Suppressor macrophage treated with lipopolysaccharide for 4 hours (primary cell): Measurements from ENCODE around the gene SLC66A2.

Experiments used
- DNase-seq: peaks from one replicate; pipeline ENCODE4 v3.0.0-alpha.2; 2020

SLC66A2 gene

DNA sequence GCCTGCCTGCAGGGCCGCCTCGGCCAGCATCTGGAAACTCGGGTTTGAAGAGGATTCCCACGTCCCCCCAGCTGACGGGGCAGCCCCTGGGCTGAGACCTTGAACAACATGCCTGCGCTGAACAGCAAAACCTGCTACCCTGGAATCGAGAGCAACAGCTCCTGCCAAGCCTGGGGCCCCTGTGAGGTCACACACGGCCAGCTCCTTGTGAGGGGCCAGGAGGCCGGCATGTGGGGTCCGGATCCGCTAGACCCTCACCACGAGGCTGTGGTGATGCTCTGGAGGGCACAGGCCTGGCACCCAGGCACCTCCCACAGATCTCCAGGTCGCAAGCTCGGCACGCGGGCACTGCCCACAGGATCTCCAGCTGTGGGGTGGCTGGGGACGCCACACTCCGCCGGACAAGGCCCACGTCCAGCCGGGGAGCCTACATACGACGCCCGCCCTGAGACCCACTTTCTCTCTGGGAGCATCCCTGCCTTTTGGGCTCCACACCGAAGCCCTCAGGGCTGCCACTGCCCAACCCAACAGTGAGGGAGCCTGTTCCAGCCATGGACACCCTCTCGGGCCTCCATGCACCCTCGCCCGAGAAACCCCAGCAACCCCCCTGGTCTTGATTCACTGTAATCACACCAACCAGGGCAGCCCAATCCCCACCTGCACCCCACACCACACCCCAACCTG, 34.1 kb downstream of the SLC66A2 start:
- DNase-seq: no peak

DNA sequence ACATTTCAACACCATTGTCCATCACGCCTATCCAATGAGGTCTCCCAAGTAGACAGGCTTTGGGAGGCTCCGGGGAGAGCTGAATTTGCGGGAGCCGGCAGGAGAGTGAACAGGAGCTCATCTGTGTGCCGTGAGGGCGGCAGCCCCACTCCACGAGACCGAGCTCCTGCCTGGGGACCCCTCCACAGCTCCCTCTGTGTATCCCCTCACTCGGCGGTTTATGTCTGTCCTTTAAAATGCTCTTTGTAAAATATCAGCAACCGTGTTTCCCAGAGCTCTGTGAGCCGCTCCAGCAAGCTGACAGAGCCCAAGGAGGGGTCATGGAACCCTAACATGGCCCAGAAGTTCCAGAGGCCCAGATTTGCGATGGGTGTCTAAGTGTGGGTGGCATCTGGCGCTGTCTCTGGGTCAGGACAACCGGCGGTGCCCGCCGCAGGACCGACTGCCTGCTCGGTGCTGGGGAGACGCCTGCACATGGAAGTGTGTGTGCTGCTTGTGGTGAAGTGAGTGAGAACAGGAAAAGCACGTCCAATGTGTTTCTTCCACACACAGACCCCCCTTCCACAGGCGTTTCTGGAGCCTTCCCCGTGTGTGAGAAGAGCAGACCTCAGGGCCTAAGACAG, 34.8 kb downstream of the SLC66A2 start:
- no peak for DNase-seq

DNA sequence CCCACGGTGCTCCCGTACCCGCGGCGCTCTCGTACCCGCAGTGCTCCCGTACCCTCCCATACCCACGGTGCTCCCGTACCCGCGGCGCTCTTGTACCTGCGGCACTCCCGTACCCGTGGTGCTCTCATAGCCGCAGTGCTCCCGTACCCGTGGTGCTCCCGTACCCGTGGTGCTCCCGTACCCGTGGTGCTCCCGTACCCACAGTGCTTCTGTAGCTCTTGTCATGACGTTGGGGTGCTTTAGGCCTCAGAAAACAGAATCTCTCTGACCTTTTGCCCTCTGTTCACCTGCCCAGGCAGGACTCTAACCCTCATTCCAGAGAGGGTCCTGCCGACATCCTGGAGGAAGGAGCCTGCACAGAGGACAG, 35.3 kb downstream of the SLC66A2 start:
- DNase-seq: no peak

DNA sequence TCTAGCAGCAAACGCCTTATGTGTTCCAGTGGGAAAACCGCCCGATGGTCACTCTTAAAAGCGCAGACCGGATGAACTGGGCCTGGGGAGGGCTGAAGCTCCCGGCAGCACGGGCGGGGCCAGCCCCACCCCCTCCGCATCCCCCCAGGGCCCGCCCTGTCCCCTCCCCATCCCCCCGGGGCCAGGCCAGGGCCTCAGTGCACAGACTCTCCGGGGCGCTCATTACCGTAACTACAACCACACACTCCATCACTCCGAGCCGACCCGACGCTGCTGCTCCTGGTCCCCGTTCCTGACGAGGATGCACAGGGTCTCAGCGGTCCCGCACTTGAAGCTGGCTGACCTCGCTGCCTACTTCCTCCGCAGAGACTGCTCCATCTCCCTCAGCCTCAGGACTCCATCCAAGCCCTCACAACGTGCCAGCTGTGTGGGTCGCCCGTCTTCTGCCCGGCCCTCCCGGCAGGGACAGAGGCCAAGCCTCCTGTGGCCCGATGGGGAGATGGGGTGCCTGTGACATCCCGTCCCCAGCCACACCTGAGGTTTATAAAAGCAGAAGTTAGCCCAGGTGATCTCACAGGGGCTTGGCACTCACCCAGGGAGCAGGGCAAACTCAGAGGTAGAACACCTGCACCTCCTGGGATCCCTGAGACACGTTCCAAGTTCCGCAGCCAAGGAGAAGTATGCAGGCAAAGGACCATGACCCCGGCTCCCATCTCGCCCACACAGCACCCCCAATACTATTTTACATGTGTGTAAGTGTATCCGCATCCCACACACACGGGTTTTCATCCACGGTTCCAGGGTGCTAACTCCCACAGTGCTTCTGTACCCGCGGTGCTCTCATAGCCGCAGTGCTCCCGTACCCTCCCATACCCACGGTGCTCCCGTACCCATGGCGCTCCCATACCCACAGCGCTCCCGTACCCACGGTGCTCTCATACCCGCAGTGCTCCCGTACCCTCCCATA, 36.0 kb downstream of the SLC66A2 start:
- no peak for DNase-seq

DNA sequence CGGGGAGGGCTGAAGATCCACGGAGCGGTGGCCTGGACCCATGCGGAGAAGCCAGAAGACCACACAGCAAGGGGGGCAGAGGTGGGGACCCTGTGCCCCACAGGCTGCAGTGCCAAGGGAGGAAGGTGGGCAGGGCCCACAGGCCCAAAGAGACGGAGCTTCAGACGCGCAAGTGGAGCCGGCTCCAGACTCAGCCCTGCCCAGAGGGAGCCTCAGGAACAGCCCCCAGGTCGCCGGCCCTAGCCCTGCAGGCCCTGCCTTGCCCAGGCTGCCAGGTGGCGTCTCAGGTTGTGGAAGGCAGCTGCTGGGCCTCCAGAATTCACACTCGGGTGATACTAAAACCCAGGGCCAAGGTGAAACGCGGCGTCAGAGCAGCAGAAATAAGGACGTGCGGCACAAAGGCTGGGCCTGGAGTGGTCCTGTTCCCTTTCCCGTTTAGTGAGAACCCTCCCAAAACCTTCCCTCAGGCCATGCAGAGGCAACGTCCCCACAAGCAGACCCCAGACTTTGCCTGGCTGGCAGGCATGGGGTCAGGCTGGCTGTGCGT, 36.8 kb downstream of the SLC66A2 start:
- DNase-seq: no peak

DNA sequence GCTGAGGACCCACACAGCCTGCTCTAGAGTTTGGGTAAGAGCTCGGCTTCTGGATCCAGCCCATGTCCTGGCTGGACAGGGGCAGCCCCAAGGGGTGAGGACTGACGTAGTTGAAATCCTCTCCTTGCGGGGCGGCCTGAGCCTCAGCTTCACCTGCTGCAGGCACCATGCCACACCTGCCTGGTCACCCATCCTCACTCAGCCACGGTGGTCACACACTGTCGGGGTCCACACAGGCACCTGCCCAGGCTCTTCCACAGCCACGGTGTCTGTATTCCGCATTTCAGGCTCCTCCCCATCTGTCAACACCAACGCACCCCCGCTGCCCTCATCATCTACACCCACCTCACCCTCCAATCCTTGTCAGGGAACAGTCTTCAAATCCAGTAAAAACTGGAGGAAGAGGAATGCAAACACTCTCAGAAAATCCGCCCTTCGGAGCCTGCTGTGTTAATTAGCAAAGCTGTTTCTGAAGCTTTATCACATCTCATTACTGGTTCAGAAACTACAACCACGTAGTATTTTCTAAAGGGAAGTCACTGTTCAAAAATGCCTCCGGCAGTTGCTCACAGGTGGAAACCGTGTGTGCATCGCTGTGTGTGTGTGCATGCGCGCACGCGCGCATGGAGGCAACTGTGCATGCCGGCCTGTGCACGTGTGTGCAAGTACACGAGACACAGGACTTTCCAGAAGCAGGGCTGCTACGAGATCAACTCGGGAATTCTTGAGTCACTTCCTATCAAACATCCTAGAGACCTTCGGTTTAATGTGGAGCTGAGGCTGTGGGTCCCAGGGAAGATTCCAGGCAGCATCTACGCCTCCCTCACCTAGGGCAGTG, 38.2 kb downstream of the SLC66A2 start:
- DNase-seq: no peak

DNA sequence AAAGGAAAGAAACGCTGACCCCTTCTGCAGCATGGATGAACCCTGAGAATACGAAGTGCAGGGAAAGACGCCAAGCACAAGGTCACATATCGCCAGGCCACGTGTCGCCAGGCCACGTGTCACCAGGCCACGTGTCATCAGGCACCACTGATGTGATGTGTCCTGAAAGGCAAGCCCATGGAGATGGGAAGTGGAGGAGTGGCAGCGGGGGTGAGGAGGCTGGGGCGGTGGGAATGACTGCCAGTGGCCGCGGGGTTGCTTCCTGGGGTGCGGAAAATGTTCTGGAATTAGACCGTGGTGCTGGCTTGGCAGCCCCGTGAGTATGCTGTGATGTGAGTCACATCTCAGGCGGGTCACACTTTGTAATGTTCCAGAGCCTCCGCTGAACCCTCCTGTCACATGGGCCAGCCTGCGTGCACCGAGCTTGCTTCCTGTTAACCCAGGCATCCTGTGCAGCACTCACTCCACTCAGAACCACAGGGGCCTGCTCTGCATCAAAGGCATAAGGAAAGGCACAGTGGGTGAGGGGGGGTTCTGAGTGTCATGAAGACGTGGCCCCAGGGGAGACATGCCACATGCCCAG, 39.0 kb downstream of the SLC66A2 start:
- DNase-seq: no peak

DNA sequence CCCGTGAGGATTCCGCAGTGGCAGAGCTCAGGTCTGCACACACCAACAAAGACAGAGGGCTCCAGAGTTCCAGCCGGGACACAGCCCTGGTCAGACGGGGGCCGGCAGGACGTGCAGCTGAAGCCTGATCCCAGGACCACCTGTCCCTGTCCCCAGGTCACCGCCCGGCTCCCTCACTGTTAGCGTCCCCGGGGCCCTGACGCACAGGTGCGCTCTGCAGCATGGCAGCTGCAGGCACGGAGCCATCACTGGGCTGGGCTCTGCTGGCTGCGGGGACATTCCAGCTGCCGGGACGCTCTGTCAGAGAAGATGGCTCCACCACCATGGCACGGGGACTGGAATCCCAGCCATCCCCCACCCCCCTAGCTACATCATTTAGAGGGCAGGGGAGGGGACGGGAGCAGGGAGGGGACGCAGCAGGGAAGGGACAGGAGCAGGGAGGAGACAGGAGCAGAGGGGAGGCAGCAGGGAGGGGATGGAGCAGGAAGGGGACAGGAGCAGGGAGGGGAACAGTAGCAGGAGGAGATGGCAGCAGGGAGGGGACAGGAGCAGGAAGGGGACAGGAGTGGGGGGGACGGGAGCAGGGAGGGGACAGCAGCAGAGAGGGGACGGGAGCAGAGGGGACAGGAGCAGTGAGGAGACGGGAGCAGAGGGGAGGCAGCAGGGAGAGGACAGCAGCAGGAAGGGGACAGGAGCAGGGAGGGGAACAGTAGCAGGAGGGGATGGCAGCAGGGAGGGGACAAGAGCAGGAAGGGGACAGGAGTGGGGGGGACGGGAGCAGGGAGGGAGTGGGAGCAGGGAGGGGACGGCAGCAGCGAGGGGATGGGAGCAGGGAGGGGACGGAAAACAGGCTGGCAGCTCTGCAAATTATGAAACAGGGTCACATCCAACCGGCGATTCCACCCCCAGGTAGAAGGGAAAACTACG, 39.8 kb downstream of the SLC66A2 start:
- no peak for DNase-seq

DNA sequence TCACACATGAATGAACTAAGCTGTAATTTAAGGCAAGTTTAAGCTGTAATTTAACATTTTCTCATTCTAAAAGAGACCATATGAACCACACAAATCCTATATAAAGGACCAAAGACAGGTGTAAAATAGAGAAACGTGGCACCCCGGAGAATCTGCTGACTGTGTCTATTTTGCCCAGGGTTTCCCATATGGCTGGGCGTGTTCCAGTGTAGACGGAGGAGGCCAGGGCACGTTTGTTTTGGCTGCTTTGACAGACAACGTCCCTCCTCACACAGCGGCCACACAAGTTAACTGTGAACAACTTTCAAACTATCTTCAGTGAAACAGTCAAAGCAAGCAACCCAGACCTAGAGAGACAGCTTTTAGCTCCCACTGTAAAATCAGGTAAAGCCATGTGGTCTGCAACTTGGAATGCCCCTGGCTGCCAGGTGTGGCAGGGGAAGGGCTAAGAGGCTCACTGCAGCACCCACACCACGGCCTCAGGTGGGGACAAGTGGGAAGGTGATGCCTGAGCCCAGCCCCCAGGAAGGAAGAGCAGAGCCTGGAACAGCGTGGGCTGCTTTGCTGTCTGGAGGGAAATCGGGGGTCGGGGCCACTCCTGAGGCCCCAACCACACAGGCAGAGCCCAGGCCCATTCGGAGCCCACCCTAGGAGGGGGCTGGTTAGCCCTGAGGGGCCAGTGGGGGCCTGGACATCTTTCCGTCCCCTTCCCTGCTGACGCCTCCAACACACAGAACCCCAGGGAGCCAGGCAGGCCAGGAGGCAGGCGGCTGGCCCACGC, 40.7 kb downstream of the SLC66A2 start:
- no peak for DNase-seq

DNA sequence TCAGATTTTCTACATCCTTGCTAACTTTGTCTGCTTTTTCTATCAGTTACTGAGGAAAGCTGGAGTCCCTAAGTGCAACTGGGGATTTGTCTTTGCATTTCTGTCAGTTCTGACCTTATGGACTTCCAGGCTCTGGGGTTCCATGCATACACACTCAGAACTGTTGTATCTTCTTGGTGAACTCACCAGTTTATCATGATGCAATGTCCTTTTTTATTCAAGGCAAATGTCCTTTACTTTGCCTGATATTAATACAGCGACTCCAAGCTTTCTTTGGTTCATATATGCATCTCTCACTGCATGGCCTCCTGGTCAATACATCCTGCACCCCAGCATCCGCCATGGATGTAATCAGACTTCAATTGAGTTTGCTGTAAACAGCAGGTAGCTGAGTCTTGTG, 44.7 kb downstream of the SLC66A2 start:
- DNase-seq: no peak

DNA sequence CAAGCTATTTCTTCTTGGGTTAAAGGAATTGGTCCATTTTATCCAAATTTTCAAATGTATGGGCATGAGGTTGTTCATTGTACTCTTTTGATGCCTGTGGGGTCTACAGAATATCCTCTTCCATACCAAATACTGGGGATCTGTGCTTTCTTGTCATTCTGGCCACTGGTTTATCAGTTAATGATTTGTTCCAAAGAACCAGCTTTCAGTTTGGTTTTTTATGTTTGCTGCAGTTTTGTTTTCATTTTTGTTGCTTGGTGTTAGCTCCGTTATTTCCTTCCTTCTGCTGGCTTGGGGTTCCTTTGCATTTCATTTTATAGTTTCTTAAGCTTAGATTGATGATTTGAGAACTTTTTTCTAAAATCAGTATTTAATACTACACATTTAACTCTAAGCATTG, 45.5 kb downstream of the SLC66A2 start:
- no peak for DNase-seq

DNA sequence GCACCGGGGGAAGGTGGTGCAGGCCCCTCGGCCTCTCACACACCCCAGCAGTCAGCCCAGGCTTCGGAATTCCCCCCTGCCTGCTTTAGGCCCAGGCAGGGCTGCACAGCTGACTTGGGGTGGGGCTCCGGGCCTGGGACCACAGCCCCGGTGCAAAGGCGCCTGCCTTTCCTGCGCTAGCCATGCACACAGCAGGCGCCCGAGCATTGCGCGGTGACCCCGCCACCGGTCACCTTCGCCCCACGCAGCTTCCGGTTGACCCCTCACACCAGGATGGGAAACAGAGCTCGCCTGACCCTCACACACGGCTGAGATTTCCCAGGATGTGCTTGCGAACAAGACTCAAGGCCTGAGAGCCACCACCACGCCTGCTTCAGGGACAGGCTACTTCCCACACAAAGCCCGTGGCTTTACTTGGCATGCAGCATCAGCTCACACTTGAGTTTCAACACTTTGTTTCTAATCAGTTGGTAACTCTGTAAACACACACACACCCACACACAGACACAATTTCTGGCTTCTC, 46.0 kb downstream of the SLC66A2 start:
- DNase-seq: peak; percentile 1

DNA sequence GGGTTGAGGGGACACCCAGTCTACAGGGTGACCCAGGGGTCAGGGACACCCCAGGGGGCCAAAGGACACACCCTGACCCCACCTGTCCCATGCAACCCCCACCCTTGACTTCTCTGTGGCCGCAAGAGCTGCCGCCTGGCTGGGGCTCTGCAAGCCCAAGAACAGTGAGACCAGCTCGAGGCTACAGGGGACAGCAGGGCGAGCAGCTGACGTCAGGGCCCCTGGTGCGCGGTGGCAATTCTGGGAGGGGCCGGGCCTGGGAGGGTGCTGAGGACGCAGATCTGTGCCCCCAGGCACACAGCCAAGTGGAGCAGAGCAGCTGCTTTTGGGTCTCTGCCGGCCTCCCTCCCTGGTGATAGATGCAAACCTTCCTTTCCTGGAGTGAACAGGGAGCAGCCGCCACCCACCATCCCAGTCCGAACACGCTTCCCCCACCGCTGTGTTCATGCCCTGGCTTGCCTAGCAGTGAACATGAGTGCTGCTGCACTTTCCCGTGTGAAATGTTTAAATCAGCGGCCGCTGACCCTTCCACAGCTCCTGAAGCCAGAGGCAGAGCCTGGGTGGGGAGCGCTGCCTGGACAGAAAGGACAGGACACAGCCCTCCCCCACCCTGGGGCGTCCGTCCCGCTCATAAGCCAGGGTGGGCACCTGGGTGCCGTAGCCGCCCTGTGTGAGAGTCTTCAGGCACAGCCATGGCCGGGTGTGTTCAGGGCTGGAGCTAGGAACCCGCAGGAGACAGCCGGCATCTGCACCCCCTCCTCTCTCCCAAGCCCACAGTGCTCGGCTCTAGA, 46.9 kb downstream of the SLC66A2 start:
- DNase-seq: no peak

DNA sequence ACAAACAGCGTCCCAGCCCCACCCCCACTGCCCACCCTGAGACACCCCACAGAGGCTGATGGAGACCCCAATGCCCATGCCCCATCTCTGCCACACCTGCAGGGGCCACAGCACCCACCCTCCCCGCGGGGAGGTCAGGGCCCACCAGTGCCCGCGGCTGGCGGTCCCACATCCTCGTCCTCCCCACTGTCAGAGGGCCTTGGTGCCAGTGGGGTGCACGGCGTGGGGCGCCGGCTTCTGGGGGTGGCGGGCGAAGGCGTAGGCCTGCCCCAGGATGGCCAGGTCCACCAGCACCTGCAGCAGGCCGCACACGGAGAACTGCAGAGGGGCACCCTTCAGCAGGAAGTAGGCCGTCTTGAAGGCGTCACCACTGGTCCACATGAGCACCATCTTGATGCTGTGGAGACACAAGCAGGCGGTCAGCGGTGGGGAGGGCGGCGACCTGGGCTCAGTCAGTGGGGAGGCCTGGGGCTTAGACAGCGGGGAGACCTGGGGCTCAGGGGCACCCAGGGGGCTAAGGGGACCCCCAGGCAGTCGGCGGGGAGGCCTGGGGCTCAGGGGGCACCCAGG, 47.6 kb downstream of the SLC66A2 start:
- DNase-seq: no peak

DNA sequence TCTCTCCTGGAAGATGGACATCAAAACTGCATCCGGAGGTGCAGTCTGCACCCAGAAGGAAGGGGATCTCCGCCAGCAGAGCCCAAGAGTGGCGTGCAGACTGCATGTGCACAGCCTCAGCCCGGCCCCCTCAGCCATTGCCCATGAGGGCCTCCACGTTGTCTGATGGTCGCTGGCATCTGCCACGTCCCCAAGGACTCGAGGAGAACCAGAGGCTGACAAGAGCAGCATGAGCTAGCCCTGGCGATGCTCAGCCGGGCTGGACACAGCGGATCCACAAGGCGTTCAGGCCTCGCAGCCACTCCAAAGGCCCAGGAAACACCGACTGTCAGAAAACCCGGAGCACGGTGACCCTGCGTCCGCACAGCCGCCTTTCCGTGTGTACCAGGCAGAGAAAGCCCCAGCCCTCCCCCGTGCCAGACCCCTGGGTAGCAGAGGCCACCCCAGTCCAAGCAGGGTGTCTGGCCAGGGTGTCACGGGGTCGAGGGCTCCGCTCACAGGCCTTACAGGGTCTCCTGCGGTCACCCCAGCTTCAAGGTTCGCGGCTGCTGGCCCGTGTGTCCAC, 48.3 kb downstream of the SLC66A2 start:
- DNase-seq: no peak

DNA sequence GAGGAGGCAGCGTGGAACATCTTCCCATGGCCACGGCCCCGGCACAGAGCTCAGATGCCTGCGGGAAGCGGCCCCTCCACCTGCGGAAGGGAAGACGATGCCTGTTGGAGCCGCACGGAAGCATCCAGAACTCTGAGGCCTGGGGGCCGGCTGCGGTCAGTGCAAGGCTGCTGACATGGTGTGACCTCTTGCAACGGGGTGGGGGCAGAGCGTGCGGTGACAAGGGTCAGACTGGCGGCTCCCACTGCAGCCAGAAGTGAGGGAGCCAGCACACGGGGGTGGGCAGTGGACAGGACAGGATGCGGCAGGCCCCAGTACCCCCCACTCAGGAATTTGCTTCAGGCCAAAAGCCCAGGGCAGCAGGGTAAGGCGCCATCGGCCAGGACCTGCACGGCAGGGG, 48.8 kb downstream of the SLC66A2 start:
- DNase-seq: no peak

DNA sequence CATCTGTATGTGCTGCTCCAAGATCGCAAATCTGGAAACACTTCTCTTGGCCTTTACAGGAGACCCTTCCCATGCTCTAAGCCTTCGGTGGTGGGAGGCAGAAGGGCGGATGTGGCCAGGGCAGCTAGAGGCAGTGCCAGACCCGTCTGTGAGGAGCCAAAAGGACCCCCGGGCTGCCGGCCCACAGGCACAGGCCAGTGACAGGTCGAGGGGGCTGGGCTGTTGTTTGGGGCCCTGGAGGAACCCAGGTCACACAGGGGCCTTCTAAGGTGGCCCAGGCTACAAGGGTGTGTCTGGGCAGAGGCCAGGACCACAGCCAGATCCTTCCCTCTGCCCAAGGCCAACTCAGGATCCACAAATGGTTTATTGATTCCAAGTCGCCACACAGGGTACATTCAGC, 49.4 kb downstream of the SLC66A2 start:
- DNase-seq: no peak

DNA sequence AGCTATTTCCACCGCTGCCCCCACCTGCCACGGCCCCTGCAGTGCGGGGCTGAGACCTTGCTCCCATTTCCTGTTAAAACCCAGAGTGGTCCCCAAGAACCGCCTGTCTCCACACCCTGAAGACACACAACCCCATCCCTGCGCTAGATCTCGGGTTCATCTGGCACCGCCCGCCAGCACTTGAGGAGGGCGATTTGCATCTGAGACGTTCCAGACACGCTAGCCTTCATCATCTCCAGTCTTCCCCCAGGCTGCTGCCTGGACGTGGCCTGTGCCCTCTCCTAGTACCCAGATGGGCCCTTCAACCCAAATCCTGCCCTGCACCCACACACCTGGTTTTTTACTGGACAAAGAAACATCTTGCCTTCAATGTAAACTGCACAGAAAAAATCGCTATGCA, 49.8 kb downstream of the SLC66A2 start:
- no peak for DNase-seq
